HG03097 (cell line): ENCODE results near the gene HMG20A.

Experiments used
- ATAC-seq: cut with Tn5 transposase; IDR thresholded peaks from one replicate; pipeline ENCODE4 v1.9.1; 2021; ENCODE audit not compliant: unreplicated experiment, low FRiP score

Gene HMG20A

GRCh38 chr15:77532067-77532710 is 111.5 kb downstream of the HMG20A start:
- no peak for ATAC-seq

GRCh38 chr15:77532846-77533245 is 112.2 kb downstream of the HMG20A start:
- ATAC-seq = no peak

- no peak for ATAC-seq
These were observed 113.1 kb downstream of the HMG20A start for GRCh38 chr15:77533578-77534430.
